ENCODE data around the gene CUTA. TPM values are rescaled to one million over a fixed set of nuclear protein-coding genes. Genes with fewer than 3 reads are reported as not detected.

Gene CUTA
- total and polyA plus RNA-seq, 7 donors: 102 to 193 (median 136) TPM

DNA sequence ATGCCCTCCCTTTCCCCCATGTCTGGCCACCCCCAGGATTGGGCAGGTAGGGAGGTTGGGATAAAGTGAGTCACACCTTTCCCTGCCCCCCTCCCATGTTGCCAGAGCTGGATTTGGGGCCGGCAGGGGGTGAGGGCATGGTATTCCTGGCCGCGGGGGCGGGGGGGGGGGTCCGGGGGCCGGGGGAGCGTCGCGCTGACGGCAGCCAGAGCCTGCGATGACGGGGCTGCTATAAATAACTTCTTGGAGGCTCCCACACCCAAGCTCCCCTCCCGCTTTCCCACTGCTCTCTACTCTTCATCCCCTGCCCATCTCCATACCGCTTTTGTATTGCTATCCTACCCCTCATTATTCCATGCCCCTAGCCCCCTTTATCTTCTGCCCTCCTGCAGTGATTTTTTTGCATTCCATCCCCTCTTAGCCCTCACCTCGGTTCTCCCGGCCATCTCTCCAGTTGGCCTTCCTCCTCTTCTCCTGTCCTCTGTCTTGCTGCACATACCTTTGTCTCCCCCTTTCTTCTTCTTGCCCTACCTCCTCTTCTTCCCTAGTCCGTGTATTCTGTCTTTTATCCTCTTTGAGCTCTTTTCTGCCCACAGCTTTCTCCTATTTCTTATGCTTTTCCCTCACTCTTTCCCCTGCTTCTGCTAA, 15.8 kb upstream of the CUTA start:
- peak; percentile 82 for DNase-seq
- H3K27ac ChIP-seq: peak overlapping the region in 3 of 4 donors; percentile 74 to 91 (median 80)
- intact Hi-C loops (cut with DNase I): no loop called here
- H3K36me3 ChIP-seq: peaks cover 21 to 37% (median 28%) of the 10 kb centered on the region in 4 donors
- 50 to 72% methylated on average over 16 of the region's 17 CpGs for WGBS, 2 donors
- H3K4me1 ChIP-seq: peaks cover 0 to 53% (median 48%) of the 10 kb centered on the region in 4 donors
- H3K27me3 ChIP-seq: no peaks in the 10 kb centered on the region
- peak in 1 of 4 donors; percentile 23 for TF ChIP-seq POLR2AphosphoS5 (IDR thresholded peaks at IDR 0.05)
- no peak for TF ChIP-seq POLR2A (IDR thresholded peaks at IDR 0.05)
- no peak overlapping the region for H3K4me3 ChIP-seq
- H3K9me3 ChIP-seq: no peaks in the 10 kb centered on the region

DNA sequence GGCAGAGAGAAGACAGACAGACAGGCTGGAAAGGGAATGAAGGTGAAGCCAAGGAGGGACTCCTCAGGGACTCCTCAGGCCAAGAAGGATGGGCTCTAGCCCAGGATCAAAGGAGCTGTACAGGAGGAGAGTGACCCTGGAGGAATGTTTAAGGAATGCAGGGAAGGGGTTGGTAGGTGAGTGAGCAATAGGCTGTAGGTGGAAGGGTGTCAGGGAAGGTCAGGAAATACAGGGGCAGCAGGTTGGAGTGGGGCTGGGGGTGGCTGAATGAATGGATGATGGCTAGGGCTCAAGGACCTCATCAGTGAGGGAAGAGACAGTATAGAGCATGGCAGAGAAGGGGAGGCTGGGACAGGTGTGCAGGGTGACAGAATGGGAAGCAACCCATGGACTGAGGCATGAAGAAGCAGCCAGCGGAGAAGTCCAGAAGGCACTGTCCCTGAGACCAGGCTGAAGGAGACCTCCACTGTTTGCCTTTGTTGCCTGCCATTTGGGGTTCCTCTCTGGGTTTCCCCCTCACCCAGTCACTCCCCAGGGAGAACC, 15.2 kb upstream of the CUTA start:
- Histone ChIP-seq H3K9me3 (no peaks in the 10 kb centered on the region), H3K4me1 (peaks cover 0 to 59% (median 54%) of the 10 kb centered on the region in 4 donors), H3K27ac (peak overlapping the region in 3 of 4 donors; percentile 74 to 91 (median 80)), H3K36me3 (peaks cover 18 to 31% (median 24%) of the 10 kb centered on the region in 4 donors), H3K27me3 (no peaks in the 10 kb centered on the region), H3K4me3 (no peak overlapping the region)
- intact Hi-C loops (cut with DNase I): no loop called here
- TF ChIP-seq, protein P1, sequence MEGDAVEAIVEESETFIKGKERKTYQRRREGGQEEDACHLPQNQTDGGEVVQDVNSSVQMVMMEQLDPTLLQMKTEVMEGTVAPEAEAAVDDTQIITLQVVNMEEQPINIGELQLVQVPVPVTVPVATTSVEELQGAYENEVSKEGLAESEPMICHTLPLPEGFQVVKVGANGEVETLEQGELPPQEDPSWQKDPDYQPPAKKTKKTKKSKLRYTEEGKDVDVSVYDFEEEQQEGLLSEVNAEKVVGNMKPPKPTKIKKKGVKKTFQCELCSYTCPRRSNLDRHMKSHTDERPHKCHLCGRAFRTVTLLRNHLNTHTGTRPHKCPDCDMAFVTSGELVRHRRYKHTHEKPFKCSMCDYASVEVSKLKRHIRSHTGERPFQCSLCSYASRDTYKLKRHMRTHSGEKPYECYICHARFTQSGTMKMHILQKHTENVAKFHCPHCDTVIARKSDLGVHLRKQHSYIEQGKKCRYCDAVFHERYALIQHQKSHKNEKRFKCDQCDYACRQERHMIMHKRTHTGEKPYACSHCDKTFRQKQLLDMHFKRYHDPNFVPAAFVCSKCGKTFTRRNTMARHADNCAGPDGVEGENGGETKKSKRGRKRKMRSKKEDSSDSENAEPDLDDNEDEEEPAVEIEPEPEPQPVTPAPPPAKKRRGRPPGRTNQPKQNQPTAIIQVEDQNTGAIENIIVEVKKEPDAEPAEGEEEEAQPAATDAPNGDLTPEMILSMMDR (IDR thresholded peaks at IDR 0.05): no peak
- TF ChIP-seq POLR2AphosphoS5 (IDR thresholded peaks at IDR 0.05) (no peak), POLR2A (IDR thresholded peaks at IDR 0.05) (no peak), EP300 (IDR thresholded peaks at IDR 0.05) (no peak)
- DNase-seq: no peak
- WGBS, 2 donors: 90 to 95% methylated on average over 1 of the region's 1 CpG

DNA sequence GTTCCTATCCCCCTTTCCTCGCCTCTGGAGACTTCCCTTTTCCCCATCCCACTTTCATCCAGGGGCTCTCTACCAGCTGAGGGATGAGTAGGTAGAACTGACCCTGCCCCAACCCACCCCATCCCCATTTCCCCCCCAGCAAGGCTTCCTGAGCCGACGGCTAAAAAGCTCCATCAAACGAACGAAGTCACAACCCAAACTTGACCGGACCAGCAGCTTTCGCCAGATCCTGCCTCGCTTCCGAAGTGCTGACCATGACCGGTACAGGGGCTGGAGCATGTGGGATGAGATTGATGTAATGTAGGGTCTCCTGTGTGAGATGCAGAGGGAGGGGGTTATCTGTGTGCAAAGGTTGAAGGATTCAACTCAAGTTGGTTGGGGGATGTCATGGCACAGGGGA, 14.6 kb upstream of the CUTA start:
- H3K27me3 ChIP-seq: no peaks in the 10 kb centered on the region
- H3K4me3 ChIP-seq: no peak overlapping the region
- TF ChIP-seq, protein P1 (IDR thresholded peaks at IDR 0.05): no peak
- no peak for TF ChIP-seq EP300 (IDR thresholded peaks at IDR 0.05)
- no peak for TF ChIP-seq POLR2A (IDR thresholded peaks at IDR 0.05)
- no peak for TF ChIP-seq POLR2AphosphoS5 (IDR thresholded peaks at IDR 0.05)
- peaks cover 12 to 25% (median 18%) of the 10 kb centered on the region in 4 donors for H3K36me3 ChIP-seq
- no peaks in the 10 kb centered on the region for H3K9me3 ChIP-seq
- peaks cover 0 to 59% (median 56%) of the 10 kb centered on the region in 4 donors for H3K4me1 ChIP-seq
- 63 to 91% methylated on average over 10 of the region's 10 CpGs for WGBS, 2 donors
- intact Hi-C loops (cut with DNase I): no loop called here
- peak overlapping the region in 3 of 4 donors; percentile 74 to 91 (median 80) for H3K27ac ChIP-seq
- DNase-seq: no peak

DNA sequence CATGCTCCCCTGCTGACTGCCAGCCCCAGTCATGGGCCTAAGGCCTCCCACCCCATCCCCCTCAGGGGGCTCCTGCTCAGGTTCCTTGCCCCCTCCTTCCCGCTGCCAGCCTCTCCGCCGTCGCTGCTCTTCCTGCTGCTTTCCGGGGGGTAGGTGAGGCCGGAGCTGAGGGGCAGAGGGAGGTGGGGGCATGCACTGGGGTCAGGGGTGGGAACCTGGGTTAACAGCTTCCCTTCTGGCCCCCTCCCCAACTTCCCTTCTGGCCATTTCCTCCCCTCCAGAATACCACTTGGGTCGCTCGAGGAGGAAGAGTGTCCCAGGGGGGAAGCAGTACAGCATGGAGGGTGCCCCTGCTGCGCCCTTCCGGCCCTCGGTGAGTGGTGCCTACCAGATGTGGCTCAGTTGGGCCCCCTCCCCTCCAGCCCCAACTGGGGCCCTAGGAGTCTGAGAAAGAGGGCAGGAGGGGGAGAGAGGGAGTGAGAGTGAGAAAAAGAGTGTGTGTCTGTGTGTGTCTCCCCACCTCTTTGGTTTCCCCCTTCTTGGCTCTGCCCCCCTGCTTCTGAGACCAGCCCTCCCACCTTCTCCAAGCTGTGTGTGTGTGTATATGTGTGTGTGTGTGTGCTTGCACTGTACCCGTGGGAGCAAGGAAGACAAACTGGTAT, 14.1 kb upstream of the CUTA start:
- no peak for DNase-seq
- H3K27ac ChIP-seq: peak overlapping the region in 3 of 4 donors; percentile 74 to 91 (median 80)
- peak overlapping the region in 2 of 4 donors; percentile 18 to 38 for H3K4me3 ChIP-seq
- intact Hi-C loops (cut with DNase I): no loop called here
- no peaks in the 10 kb centered on the region for H3K27me3 ChIP-seq
- peaks cover 0 to 64% (median 61%) of the 10 kb centered on the region in 4 donors for H3K4me1 ChIP-seq
- 42 to 79% methylated on average over 12 of the region's 12 CpGs for WGBS, 2 donors
- H3K9me3 ChIP-seq: no peaks in the 10 kb centered on the region
- TF ChIP-seq EP300 (IDR thresholded peaks at IDR 0.05) (no peak), POLR2AphosphoS5 (IDR thresholded peaks at IDR 0.05) (no peak), POLR2A (IDR thresholded peaks at IDR 0.05) (no peak)
- H3K36me3 ChIP-seq: peaks cover 9 to 20% (median 14%) of the 10 kb centered on the region in 4 donors

DNA sequence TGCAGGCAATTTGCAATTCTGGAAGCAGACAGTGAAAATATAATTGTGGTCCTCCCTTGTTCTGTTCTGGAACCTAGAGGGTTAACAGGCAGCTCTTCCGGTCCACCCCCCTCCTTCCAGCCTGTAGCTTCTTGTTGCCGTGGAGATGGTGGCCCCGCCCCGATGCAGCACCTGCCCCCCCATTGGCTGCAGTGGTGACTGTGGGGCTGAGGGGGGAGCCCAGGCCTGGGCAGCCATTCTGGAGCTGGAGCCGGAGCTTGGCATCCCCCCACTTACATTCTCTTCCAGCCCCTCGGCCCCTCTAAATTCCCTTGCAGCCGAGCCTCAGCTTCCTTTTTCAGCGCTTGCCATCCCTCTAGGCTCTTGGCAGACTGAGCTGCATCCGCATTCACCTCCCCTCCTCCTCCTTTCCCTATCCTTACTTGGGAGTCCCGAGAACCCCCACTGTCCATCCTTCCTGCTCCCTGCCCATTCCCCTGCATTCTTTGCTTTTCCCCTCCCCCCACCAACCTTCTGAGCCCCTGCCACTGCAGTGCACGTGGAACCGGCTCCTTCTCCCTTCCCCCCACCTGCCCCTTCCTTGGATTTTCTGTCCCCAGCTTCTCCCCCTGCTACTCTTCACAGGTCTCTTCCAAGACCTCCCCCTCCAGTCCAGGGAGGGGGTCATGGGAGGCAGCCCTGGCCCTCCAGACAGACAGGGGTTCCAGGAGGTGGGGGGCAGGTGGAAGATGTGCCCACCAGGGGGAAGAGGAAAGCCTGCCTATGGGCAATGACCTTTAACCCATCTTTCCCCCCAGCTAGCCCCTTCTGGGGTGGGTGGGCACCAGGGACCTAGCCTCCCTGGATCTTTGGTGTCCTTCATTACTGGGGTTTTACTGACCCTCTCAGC, 13.3 kb upstream of the CUTA start:
- H3K27me3 ChIP-seq: no peaks in the 10 kb centered on the region
- peak overlapping the region; percentile 19 to 91 (median 77) for H3K27ac ChIP-seq
- H3K9me3 ChIP-seq: no peaks in the 10 kb centered on the region
- peak overlapping the region in 3 of 4 donors; percentile 18 to 38 (median 23) for H3K4me3 ChIP-seq
- peaks cover 0 to 72% (median 68%) of the 10 kb centered on the region in 4 donors for H3K4me1 ChIP-seq
- TF ChIP-seq POLR2AphosphoS5 (IDR thresholded peaks at IDR 0.05): peak in 2 of 4 donors; percentile 10 to 38
- TF ChIP-seq, protein P1 (IDR thresholded peaks at IDR 0.05): no peak
- DNase-seq: peak; percentile 88
- peaks cover 4 to 12% (median 10%) of the 10 kb centered on the region in 4 donors for H3K36me3 ChIP-seq
- intact Hi-C loops (cut with DNase I): no loop called here
- WGBS, 2 donors: 15 to 34% methylated on average over 12 of the region's 12 CpGs
